Activated naive CD8-positive, alpha-beta T cell treated with anti-CD3 and anti-CD28 coated beads, Interleukin-2, amount 10 ng/mL, durations not matched to agents 7 days and 5 days (primary cell): ENCODE results near the gene BAG5. TPM values are rescaled to one million over a fixed set of nuclear protein-coding genes. Genes with fewer than 3 reads are reported as not detected.
"Not testable (repeated sequence)": the region's sequence is repeated elsewhere in the genome, so short reads cannot be mapped to it uniquely, and the experiment has no call there.

Source experiments
- ATAC-seq: fragments of 150-1000 bp; cut with Tn5 transposase; one replicate; pipeline ENCODE4 v1.10.0; 2021; ENCODE audit warnings: low read depth, moderate library complexity
- POLR2A ChIA-PET: fragments of 350-600 bp; sonication (Branson Sonifier 250); formaldehyde crosslinking; loops from one replicate; lab custom pipeline; 2021; ENCODE audit warnings: antibody characterized with exemption; lab: Charles Lee
- DNase-seq: peaks from one replicate; pipeline ENCODE4 v3.0.0; 2021
- H3K27ac Mint-ChIP-seq: one replicate; pipeline ENCODE4 v1.8.0; 2022; ENCODE audit warnings: mild to moderate bottlenecking, mixed read lengths
- H3K27me3 Mint-ChIP-seq: one replicate; pipeline ENCODE4 v1.8.0; 2022; ENCODE audit warnings: mild to moderate bottlenecking, moderate library complexity, mixed read lengths
- H3K36me3 Mint-ChIP-seq: one replicate; pipeline ENCODE4 v1.8.0; 2021; ENCODE audit warnings: mild to moderate bottlenecking, mixed read lengths
- H3K4me1 Mint-ChIP-seq: one replicate; pipeline ENCODE4 v1.8.0; 2021; ENCODE audit warnings: mixed read lengths
- H3K4me3 Mint-ChIP-seq: one replicate; pipeline ENCODE4 v1.8.0; 2022; ENCODE audit warnings: mild to moderate bottlenecking, moderate library complexity, mixed read lengths
- H3K9me3 Mint-ChIP-seq: one replicate; pipeline ENCODE4 v1.8.0; 2021; ENCODE audit warnings: mixed read lengths
- total RNA-seq, 2 experiments: library from RNA; stranded (reverse); gene quantifications; one replicate each; pipeline ENCODE4 v1.2.3, GENCODE V29; 2021

Gene BAG5
- total RNA-seq, 2 experiments from 2014 or later, result 31.7 to 32.3 TPM

DNA sequence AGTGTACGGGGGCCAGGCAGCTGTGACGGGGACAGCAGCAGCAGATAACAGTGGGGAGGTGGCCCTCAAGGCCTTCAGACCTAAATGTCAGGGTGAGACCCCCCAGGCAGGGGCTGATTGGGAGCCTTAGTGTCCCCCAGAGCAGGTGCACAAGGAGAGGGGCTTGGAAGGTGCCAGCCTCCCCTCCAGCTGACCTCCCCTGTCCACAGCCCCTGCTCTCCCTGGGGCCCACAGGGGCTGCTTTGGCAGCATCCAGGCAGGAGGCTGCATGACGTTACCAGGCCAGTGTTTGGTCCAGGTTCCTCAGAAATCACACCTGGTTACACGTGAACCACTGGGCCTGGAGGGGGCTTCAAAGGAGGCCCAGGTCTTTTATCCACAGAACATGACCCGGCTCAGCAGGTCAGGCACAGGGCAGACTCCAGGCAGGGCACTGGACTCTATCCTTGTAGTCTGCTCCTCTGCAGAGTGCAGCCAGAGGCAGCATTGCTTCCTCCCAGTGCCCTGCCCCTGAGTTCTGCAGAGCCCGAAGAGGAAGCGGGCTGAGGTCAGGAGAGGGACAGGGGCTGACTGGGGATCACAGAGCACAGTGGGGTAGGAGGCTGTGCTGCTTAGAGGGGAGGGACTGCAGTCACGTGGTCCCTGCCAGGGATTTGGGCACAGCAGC lies 36.1 kb downstream of the BAG5 start:
- Mint-ChIP-seq H3K4me3 (no peak overlapping the region), H3K4me1 (peaks cover 27% of the 10 kb centered on the region), H3K9me3 (no peaks in the 10 kb centered on the region), H3K27me3 (peaks cover 18% of the 10 kb centered on the region), H3K27ac (no peak overlapping the region), H3K36me3 (peaks cover 2% of the 10 kb centered on the region)
- ATAC-seq (no peak), DNase-seq (no peak)
- POLR2A ChIA-PET, result interaction anchor here (0.6 kb wide), 1 partner anchor 33 kb away, joined by 3 read pairs; no protein-coding TSS in a partner anchor

DNA sequence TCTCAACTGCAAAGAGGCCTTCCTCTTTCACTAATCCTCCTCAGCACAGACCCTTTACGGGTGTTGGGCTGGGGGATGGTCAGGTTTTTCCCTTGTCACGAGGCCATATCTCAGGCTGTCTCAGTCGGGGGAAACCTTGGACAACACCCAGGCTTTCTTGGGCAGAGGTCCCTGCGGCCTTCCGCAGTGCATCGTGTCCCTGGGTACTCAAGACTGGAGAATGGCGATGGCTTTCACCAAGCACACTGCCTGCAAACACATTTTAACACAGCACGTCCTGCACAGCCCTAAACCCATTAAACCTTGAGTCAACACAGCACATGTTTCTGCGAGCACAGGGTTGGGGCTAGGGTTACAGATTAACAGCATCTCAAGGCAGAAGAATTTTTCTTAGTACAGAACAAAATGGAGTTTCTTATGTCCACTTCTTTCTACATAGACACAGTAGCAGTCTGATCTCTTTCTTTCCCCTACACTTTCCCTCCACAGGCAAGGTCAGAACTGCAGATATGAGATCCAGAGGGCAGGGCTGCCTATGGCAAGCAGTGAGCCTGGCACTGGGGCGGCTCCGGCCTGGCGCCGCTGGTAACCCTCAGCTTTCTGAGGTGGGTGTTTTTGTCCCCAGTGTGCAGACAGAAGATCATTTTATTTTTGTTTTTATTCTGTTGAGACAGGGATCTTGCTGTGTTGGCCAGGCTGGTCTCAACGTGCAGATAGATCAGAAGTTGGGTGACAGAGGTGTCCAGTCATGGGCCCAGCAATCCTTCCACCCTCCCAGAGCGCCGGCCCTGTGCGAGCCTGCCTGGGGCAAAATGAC lies 36.8 kb downstream of the BAG5 start:
- POLR2A ChIA-PET, H3K9me3 Mint-ChIP-seq, ATAC-seq, DNase-seq, H3K36me3 Mint-ChIP-seq, H3K27ac Mint-ChIP-seq, H3K4me3 Mint-ChIP-seq: not testable (repeated sequence)
- H3K4me1 Mint-ChIP-seq, result peaks cover 24% of the 10 kb centered on the region
- H3K27me3 Mint-ChIP-seq, result peaks cover 18% of the 10 kb centered on the region

DNA sequence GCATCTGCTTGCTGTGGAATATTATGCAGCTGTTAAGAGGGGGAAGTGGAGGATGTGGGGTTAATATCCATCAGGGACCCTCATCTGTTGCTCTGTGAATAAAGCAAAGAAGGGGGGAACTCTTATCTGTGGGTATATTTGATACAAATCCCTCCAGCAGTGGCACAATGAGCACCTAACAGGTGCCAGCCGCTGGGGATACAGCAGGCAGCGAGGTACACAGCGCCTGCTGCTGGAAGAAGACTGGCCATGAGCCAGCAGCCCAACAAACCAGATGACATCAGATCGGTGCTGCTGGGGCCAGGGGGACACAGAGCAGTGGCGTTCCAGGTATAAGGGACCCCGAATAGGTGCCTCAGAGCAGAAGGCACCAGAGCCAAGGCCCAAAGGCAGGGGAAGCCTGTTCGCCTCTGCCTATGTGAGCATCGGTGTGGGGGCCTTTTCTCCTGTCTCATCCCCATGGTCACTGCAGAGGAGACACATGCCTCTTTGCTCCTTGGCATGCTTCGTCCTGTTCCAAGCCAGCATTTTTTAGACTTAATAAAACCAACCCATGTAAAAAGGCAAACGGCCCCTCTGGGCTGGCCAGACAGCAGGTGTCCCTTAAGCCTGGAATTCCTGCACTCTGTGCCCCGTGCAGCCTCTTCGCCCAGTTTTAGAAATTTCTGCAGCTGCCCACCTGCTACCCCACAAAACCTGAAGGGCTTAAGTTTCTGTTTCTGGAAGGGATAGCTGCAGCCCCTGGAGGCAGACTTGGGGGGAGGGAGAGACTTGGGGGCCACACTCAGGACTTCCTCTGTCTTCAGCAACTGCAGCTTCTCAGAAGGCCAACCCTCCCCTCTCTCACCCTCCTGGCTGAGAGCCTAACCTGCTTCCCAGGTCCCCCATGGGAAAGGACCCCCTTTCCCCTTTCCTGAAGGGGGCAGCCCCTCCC lies 38.2 kb downstream of the BAG5 start:
- no peaks in the 10 kb centered on the region for H3K9me3 Mint-ChIP-seq
- H3K4me3 Mint-ChIP-seq, result no peak overlapping the region
- peaks cover 18% of the 10 kb centered on the region for H3K4me1 Mint-ChIP-seq
- DNase-seq (no peak), ATAC-seq (no peak)
- no peaks in the 10 kb centered on the region for H3K36me3 Mint-ChIP-seq
- H3K27me3 Mint-ChIP-seq, result peaks cover 18% of the 10 kb centered on the region
- no peak overlapping the region for H3K27ac Mint-ChIP-seq
- POLR2A ChIA-PET, result no interaction called here

DNA sequence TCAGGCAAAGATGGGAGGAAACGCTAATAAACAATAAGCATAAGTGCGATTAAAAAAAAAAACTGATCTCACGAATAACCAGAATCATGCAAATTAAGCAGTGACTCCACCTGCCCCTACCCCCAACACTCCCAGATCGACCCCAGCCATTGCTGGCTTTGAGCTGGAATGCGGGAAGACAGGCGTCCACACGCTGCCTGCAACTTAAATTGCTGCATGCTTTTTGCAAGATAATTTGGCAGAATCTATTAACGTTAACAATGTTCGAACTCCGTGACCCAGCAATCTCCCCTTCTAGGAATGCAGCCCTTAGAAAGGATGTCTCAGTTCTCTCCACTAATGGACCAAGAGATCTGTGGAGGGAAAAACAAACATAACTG lies 38.9 kb downstream of the BAG5 start:
- DNase-seq (no peak), ATAC-seq (no peak)
- H3K4me3 Mint-ChIP-seq, result no peak overlapping the region
- H3K27ac Mint-ChIP-seq, result no peak overlapping the region
- no peaks in the 10 kb centered on the region for H3K36me3 Mint-ChIP-seq
- no peaks in the 10 kb centered on the region for H3K9me3 Mint-ChIP-seq
- peaks cover 21% of the 10 kb centered on the region for H3K4me1 Mint-ChIP-seq
- peaks cover 18% of the 10 kb centered on the region for H3K27me3 Mint-ChIP-seq
- POLR2A ChIA-PET, result no interaction called here

DNA sequence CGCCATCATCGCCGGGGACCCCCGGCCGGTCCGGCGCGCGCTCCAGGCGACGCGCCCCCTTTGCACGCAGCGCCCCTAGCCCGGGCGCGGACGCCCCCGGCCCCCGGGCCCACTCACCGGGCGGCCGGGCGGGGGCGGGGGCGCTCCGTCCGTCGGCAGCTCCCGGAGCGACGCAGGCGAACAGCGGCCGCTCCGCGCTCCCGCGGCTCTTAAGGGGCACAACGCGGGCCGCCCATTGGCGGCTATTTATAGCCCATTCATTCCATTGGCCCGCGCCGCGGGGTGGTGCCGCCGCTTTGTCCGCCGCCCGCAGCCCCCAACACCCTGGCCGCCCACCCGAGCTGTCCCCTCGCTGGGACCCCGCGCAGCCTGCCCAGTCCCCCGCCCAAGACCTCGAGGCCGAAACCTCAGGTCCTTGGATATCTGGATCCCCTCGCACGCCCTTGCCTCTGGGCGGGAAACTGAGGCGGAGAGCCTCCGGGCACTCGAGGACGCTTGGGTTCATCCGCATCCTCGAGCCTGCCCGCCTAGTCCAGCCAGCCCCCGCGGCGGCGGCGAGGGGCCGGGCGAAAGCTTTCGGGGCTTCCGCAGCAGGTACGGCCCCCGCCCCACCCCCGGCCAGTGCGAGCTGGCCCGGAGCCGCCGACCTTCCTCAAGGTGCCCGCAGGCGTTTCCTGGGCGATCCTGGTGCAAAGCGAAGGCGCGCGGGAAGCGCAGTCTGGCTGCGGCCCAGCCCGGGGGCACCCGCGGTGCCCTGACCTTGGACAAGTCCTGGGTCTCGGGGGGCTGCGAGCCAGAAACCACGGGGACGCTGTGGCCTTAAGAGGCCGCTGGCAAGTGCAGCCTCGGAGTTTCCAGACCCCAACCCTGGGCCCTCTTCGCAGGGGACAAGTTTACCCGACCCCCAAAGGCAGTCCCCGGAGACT lies 39.5 kb downstream of the BAG5 start, which contains the start of gene CKB:
Gene CKB (minus strand): TSS at position 182 of the 926 bp plus-strand sequence. CDS start 337 bp downstream, outside the sequence.
- peaks cover 18% of the 10 kb centered on the region for H3K4me1 Mint-ChIP-seq
- peaks cover 18% of the 10 kb centered on the region for H3K27me3 Mint-ChIP-seq
- no peaks in the 10 kb centered on the region for H3K36me3 Mint-ChIP-seq
- no peak for ATAC-seq
- H3K27ac Mint-ChIP-seq, result no peak within 1 kb of the TSS
- peak within 1 kb of the TSS; percentile 40 for H3K4me3 Mint-ChIP-seq
- no peaks in the 10 kb centered on the region for H3K9me3 Mint-ChIP-seq
- DNase-seq, result no peak
- POLR2A ChIA-PET, result no interaction called here

DNA sequence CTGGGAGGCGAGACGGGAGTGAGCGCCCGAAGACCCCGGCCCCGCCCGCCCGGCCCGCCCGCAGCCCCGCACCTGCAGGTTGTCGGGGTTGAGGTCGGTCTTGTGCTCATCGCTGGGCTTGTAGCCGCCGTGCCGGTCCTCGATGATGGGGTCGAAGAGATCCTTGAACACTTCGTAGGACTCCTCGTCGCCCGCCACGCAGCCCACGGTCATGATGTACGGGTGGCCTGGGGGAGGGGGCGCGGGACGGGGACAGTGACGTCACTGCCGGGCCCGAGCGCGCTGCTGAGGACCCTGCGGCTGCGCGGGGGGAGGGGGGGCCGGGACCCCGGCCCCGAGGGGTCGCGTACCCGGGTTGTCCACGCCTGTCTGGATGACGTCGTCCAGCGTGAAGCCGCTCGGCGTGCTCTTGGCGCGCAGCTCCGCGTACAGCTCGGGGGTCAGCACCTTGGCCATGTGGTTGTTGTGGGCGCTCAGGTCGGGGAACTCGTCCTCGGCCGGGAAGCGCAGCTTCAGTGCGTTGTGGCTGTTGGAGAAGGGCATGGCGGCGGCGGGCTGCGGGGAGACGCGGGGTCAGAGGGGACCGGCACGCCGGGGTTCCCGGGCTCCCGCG lies 40.4 kb downstream of the BAG5 start:
- peaks cover 14% of the 10 kb centered on the region for H3K4me1 Mint-ChIP-seq

DNA sequence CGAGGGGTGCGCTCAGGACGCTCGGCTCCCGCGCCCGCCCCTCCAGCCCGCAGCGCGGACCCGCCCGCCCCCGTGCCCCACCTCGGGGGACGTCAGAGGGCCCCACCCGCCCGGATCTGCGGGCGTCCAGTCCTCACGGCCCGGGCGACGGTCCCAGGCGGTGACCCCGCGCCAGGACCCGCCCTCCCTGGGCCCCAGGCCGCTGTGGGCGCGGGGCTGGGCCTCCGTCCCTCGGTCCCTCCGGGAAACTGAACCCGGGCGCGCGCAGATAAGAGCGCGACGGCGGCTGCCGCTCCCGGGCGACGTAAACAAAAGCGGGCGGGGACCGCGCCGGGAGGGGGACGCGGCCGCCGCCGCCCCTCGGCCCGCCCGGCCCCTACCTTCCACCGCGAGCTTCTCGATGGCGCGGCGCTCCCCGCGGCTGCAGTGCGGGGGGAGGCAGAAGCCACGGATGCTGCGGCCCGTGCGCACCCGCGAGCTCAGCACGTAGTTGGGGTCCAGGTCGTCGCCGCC lies 41.0 kb downstream of the BAG5 start:
- Mint-ChIP-seq H3K4me1 (peaks cover 8% of the 10 kb centered on the region), H3K9me3 (no peaks in the 10 kb centered on the region), H3K27me3 (peaks cover 18% of the 10 kb centered on the region), H3K36me3 (no peaks in the 10 kb centered on the region), H3K27ac (no peak overlapping the region), H3K4me3 (peak overlapping the region; percentile 22)
- POLR2A ChIA-PET, result interaction anchor here (1.0 to 2.0 kb wide), 5 partner anchors 13 to 187 kb away, joined by 3 to 10 read pairs (median 4); partner anchors contain the start of genes BAG5 and EIF5
- DNase-seq, result peak; percentile 59
- ATAC-seq, result peak; percentile 20

More for the DNA sequence above, 40.4 kb downstream of the BAG5 start:
- Mint-ChIP-seq H3K9me3 (no peaks in the 10 kb centered on the region), H3K36me3 (no peaks in the 10 kb centered on the region), H3K4me3 (peak overlapping the region; percentile 40), H3K27ac (no peak overlapping the region), H3K27me3 (peaks cover 18% of the 10 kb centered on the region)
- ATAC-seq, result no peak
- POLR2A ChIA-PET, result interaction anchor here (1.0 to 2.0 kb wide), 3 partner anchors 22 to 188 kb away, joined by 3 to 10 read pairs (median 3); partner anchors contain the start of genes BAG5 and EIF5
- no peak for DNase-seq

DNA sequence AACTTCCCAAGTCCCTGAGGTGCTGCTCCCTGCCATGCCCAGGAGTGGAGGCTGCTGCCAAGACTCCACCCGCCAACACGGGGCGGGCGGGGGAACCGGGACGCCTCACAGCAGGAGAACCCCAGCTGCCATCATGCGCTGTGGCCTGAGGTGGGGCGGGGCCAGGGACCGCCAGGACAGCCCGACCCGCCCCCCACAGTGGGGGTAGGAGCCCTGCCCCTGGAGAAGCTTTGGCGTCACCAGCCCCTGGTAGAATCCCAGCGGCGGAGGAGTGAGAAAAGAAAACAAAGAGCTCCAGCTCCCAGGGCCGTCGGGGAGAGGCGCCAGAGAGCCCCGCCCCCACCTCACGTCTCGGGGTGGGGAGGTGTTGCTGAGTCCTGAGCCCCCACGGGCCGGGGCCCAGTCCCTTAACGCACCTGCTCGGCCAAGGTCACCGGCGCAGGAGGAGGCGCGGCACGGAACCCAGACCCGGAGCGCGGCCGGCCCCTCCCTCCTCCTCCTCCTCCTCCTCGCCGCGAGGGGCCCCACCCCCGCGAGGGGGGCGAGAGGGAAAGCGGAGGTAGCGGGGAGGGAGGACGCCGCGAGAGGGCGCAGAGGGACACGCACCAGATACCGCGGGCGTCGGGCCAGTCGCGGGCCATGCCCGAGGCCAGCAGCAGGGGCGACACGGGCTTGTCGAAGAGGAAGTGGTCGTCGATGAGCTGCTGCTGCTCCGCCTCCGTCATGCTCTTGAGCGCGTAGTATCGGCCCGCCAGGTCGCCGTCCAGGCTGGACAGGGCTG lies 41.6 kb downstream of the BAG5 start:
- POLR2A ChIA-PET, result interaction anchor here (1.0 to 2.0 kb wide), 5 partner anchors 14 to 187 kb away, joined by 3 to 10 read pairs (median 4); partner anchors contain the start of genes BAG5 and EIF5
- peaks cover 8% of the 10 kb centered on the region for H3K4me1 Mint-ChIP-seq
- peak; percentile 68 for ATAC-seq

DNA sequence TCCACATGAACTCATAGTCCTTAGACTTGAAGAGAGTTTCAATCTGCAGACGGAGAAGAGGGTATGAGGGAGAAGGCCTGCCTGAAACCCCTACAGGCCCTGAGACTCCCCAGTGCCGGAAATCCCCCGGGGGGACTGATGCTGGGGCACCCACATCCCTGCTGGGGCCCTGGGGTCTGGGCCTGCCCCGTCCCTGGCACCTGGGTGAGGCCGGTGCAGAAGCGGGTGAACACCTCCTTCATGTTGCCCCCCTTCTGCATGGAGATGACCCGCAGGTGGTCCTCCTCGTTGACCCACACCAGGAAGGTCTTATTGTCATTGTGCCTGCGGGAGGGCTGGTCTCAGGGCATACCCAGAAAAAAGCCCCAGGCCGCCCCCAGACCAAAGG lies 42.2 kb downstream of the BAG5 start:
- peaks cover 8% of the 10 kb centered on the region for H3K4me1 Mint-ChIP-seq
- no peak for ATAC-seq
- H3K27me3 Mint-ChIP-seq, result peaks cover 18% of the 10 kb centered on the region
- POLR2A ChIA-PET, result interaction anchor here (2.0 kb wide), 1 partner anchor 42 kb away, joined by 10 read pairs; the partner anchor contains the start of gene BAG5
- H3K36me3 Mint-ChIP-seq, result no peaks in the 10 kb centered on the region
- H3K4me3 Mint-ChIP-seq, result peak overlapping the region; percentile 45
- no peaks in the 10 kb centered on the region for H3K9me3 Mint-ChIP-seq
- no peak overlapping the region for H3K27ac Mint-ChIP-seq
- DNase-seq, result peak; percentile 39

More for the DNA sequence above, 41.6 kb downstream of the BAG5 start:
- DNase-seq, result peak; percentile 77
- Mint-ChIP-seq H3K9me3 (no peaks in the 10 kb centered on the region), H3K27me3 (peaks cover 18% of the 10 kb centered on the region), H3K4me3 (peak overlapping the region; percentile 58), H3K36me3 (no peaks in the 10 kb centered on the region), H3K27ac (no peak overlapping the region)

DNA sequence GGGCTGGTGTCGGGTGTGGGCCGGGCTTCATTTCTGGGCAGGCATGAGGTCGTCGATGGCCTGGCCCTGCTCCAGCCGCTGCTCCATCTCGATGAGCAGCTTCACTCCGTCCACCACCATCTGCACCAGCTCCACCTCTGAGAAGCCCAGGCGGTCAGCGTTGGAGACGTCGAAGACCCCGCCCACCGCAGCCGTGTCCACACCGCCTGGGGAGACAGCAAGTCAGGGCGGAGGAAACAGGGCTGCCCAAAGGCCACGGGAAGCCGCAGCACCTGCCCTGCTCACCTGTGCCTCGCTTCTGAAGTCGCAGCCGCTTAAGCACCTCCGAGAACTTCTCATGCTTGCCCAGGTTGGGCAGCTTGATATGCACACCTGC lies 42.6 kb downstream of the BAG5 start:
- Mint-ChIP-seq H3K27me3 (peaks cover 16% of the 10 kb centered on the region), H3K4me1 (peaks cover 8% of the 10 kb centered on the region), H3K27ac (no peak overlapping the region), H3K36me3 (no peaks in the 10 kb centered on the region), H3K4me3 (peak overlapping the region; percentile 45), H3K9me3 (no peaks in the 10 kb centered on the region)
- POLR2A ChIA-PET, result interaction anchor here (0.7 kb wide), 1 partner anchor 20 kb away, joined by 3 read pairs; no protein-coding TSS in a partner anchor
- ATAC-seq, result no peak
- peak; percentile 34 for DNase-seq
